Left ventricle myocardium inferior (tissue), 1 donor: ENCODE data around the gene C3orf80. TPM values are rescaled to one million over a fixed set of nuclear protein-coding genes. Genes with fewer than 3 reads are reported as not detected.
A peak's percentile ranks its signal among the peaks of the same experiment; 100 is the strongest.
"Not testable (repeated sequence)": the region's sequence is repeated elsewhere in the genome, so short reads cannot be mapped to it uniquely, and the experiment has no call there.

ENCODE experiments used
- DNase-seq: peaks from one replicate; pipeline ENCODE4 v3.0.0-alpha.2; 2020
- H3K27ac ChIP-seq: fragments of 200-600 bp; replicated peaks from 2 replicates; pipeline ENCODE4 v1.8.0; 2021
- H3K27me3 ChIP-seq: fragments of 200-600 bp; 2 replicates; pipeline ENCODE4 v1.8.0; 2021; ENCODE audit warnings: low read depth
- H3K36me3 ChIP-seq: fragments of 200-600 bp; 2 replicates; pipeline ENCODE4 v1.8.0; 2021
- H3K4me1 ChIP-seq: fragments of 200-600 bp; 2 replicates; pipeline ENCODE4 v1.8.0; 2021
- H3K4me3 ChIP-seq: fragments of 200-600 bp; 2 replicates; pipeline ENCODE4 v1.8.0; 2021; ENCODE audit warnings: mild to moderate bottlenecking, moderate library complexity
- H3K9me3 ChIP-seq: fragments of 200-600 bp; replicated peaks from 2 replicates; pipeline ENCODE4 v1.8.0; 2021
- intact Hi-C: fragments of 100-400 bp; cut with micrococcal nuclease; formaldehyde crosslinking; loops from one replicate; pipeline ENCODE4 v1.11.0; 2022
- total RNA-seq: library from RNA; stranded (reverse); fragmentation: NEBNext Ultra II Directional; extraction: Animal tissue kit (Norgen Biotek cat#: 25700); gene quantifications from one replicate; pipeline ENCODE4 v1.2.1, GENCODE V29; 2021
- TF ChIP-seq, protein P1 (sequence below): fragments of 200-600 bp; IDR thresholded peaks from 2 replicates; pipeline ENCODE4 v1.8.0; 2021; ENCODE audit warnings: antibody characterized with exemption, mild to moderate bottlenecking, borderline replicate concordance
- donor health status: DM: no; HTN: yes; CAD: no; lungs with severe emphysema.

C3orf80 gene
- total RNA-seq, 1 donor from 2014 or later = 0.14 TPM

DNA sequence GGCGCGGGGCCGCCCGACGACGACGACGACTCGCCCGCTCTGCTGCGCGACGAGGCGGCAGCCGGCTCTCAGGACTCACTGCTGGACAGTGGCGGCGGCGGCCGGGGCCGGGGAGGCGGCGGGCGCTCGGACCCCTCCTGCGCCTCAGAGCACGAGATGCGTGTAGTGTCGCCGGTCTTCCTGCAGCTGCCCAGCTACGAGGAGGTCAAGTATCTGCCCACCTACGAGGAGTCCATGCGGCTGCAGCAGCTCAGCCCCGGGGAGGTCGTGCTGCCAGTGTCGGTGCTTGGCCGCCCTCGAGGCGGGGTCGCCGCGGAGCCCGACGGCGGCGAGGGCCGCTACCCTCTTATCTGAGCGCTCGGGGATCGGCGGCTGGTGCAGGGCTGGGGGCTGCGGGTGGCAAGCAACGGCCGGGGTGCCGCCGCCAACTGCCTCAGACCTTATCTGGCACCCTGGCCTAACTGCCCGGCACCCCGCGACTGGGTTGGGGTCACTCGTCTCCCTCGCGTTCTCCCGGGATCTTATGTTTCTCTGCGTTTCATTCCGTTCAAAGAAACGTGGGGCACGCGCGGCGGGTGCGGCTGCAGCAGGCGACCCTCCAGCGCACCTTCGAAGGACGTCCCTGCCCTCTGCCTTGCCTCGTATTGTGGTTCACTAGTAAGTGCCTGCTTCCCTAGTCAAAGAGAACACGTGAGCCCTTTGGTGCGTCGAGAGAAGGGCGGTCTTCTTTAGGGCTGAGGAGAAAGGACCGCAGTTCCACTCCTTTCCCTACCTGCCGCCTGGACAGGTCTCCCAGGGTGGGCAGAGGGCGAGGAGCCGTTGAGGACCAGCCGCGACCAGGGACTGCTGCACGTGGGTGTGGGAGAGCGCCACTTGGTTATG lies 1.0 kb downstream of the C3orf80 start:
- no peaks in the 10 kb centered on the region for H3K9me3 ChIP-seq
- TF ChIP-seq, protein P1, sequence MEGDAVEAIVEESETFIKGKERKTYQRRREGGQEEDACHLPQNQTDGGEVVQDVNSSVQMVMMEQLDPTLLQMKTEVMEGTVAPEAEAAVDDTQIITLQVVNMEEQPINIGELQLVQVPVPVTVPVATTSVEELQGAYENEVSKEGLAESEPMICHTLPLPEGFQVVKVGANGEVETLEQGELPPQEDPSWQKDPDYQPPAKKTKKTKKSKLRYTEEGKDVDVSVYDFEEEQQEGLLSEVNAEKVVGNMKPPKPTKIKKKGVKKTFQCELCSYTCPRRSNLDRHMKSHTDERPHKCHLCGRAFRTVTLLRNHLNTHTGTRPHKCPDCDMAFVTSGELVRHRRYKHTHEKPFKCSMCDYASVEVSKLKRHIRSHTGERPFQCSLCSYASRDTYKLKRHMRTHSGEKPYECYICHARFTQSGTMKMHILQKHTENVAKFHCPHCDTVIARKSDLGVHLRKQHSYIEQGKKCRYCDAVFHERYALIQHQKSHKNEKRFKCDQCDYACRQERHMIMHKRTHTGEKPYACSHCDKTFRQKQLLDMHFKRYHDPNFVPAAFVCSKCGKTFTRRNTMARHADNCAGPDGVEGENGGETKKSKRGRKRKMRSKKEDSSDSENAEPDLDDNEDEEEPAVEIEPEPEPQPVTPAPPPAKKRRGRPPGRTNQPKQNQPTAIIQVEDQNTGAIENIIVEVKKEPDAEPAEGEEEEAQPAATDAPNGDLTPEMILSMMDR = no peak
- DNase-seq = no peak
- H3K4me3 ChIP-seq = peak overlapping the region; percentile 77
- peaks cover 63% of the 10 kb centered on the region for H3K27me3 ChIP-seq
- intact Hi-C loops = no loop called here
- H3K4me1 ChIP-seq = peaks cover 25% of the 10 kb centered on the region
- no peaks in the 10 kb centered on the region for H3K36me3 ChIP-seq
- no peak overlapping the region for H3K27ac ChIP-seq

DNA sequence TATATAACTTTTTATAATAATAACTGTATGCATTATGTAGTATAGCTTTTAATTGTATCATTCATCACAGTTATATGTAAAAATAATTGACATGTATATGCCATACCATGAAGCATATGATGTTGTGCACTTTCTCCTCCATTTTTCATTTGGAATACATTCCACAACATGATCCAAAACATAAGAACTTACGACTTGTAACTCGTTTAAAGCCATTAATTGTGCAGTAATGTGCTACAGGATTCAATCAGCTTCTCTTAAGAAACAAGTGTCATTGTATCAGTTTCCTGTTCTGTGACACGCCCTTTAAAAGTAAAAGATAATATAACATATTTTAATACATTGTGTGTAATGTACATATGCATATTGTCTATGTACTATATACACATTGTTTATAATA lies 2.2 kb downstream of the C3orf80 start:
- intact Hi-C loops = no loop called here
- Histone ChIP-seq H3K4me1 (peaks cover 25% of the 10 kb centered on the region), H3K27me3 (peaks cover 75% of the 10 kb centered on the region), H3K4me3 (no peak overlapping the region), H3K36me3 (no peaks in the 10 kb centered on the region), H3K27ac (no peak overlapping the region), H3K9me3 (no peaks in the 10 kb centered on the region)
- TF ChIP-seq, protein P1 = no peak
- no peak for DNase-seq

DNA sequence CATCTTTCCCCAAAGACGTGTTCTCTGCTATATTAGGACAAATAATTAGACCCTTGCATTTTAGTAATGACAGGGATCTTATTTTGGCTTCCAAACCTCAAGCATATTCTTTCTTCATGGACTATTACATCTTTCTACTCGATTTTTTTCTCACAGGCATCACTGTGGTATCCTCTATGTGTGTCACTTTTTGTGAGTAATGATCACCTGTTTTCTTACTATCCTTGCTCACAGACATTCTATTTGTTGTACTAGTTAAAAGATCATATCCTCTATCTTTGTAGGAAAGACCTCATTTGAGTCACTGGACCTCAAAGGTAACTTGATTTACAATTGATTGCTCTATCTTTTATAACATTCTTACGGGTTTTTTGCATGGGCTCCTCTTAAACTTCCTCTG lies 6.8 kb downstream of the C3orf80 start:
- Histone ChIP-seq H3K4me1 (no peaks in the 10 kb centered on the region), H3K27me3 (peaks cover 65% of the 10 kb centered on the region), H3K9me3 (no peaks in the 10 kb centered on the region), H3K27ac (no peak overlapping the region), H3K36me3 (no peaks in the 10 kb centered on the region), H3K4me3 (no peak overlapping the region)
- no peak for DNase-seq
- intact Hi-C loops = no loop called here
- TF ChIP-seq, protein P1 = no peak

DNA sequence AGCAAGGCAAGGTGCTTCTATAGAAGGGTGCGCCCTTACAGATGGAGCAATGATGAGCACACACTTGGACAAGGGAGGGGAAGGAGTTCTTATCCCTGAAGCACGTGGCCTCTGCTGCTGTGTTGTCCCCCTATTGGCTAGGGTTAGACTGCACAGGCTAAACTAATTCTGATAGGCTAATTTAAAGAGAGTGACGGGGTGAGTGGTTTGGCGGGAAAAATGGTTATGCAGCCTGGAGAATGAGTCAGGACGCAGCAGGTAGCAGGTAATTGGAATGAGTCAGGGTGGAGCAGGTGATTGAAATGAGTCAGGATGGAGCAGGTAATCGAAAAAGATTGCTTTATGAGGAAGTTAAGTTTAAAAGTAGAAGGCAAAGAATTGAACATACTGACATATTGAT lies 15.5 kb downstream of the C3orf80 start:
- H3K27ac ChIP-seq, DNase-seq, H3K4me3 ChIP-seq, H3K27me3 ChIP-seq, H3K36me3 ChIP-seq, intact Hi-C loops, H3K4me1 ChIP-seq: not testable (repeated sequence)
- H3K9me3 ChIP-seq = peaks cover 15% of the 10 kb centered on the region

DNA sequence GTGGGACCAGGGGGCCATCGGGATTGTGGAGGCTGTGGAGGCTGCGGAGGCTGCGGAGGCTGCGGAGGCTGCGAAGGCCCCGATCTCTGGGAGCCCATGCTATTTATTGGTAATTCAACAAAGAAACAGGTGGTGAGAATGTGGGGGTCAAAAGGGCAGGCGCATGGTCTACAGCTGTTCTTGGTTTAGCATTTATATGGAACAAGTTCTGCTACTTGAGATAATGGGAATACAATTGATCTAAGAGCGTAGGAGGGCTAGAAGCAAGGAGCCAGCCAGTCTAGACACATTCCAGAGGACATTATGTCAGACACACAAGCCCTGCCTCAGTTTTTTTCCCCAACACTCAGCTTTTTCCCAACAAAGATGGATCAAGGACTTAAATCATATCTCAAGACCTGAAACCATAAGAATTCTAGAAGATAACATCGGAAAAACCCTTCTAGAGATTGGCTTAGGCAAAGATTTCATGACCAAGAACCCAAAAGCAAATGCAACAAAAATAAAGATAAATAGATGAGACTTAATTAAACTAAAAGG lies 20.1 kb downstream of the C3orf80 start:
- no peak for DNase-seq
- intact Hi-C loops = no loop called here
- Histone ChIP-seq H3K4me1 (no peaks in the 10 kb centered on the region), H3K9me3 (peaks cover 15% of the 10 kb centered on the region), H3K27me3 (peaks cover 3% of the 10 kb centered on the region), H3K4me3 (no peak overlapping the region), H3K36me3 (no peaks in the 10 kb centered on the region), H3K27ac (no peak overlapping the region)
- TF ChIP-seq, protein P1 = no peak

DNA sequence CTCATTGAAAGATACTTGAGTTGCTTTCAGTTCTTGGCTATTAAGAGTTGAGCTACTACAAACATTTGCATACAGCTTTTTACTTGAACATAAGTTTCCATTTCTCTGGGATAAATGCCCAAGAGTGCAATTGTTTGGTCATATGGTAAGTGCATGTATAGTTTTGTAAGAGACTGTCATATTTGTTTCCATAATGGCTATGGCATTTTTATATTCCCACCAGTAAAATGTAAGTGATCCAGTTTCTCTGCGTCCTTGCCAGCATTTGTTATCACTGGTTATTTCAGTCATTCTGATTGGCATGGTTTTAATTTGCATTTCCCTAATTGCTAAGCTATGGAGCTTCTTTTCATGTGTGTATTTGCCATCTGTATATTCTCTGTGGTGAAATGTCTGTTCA lies 22.5 kb downstream of the C3orf80 start:
- no peak for DNase-seq
- no peaks in the 10 kb centered on the region for H3K4me1 ChIP-seq
- peaks cover 15% of the 10 kb centered on the region for H3K9me3 ChIP-seq
- no peaks in the 10 kb centered on the region for H3K27me3 ChIP-seq
- no peak overlapping the region for H3K4me3 ChIP-seq
- no peaks in the 10 kb centered on the region for H3K36me3 ChIP-seq
- TF ChIP-seq, protein P1 = no peak
- intact Hi-C loops = no loop called here
- no peak overlapping the region for H3K27ac ChIP-seq
